SK-N-SH treated with all-trans-retinoic acid at 6 μM for 48 hours (cell line): Measurements from ENCODE around the gene PHACTR3.

Experiments
- ATAC-seq: fragments of 200-7000 bp; cut with Tn5 transposase; 3 replicates; pipeline ENCODE4 v1.9.1; 2020; ENCODE audit warnings: mild to moderate bottlenecking, moderate library complexity
- ARNTL ChIP-seq: fragments of 450-650 bp; formaldehyde crosslinking; IDR thresholded peaks from 2 replicates; pipeline ENCODE4 v1.5.0; 2020; ENCODE audit warnings: low read depth, mild to moderate bottlenecking, moderate library complexity, borderline replicate concordance
- BACH2 ChIP-seq: fragments of 250-450 bp; sonication (Bioruptor Pico); IDR thresholded peaks from 2 replicates; pipeline ENCODE4 v1.9.0; 2021; ENCODE audit warnings: mild to moderate bottlenecking, borderline replicate concordance
- CREB5 ChIP-seq: fragments of 250-450 bp; sonication (Bioruptor Pico); IDR thresholded peaks from 2 replicates; pipeline ENCODE4 v1.5.1; 2020; ENCODE audit warnings: low read depth, mild to moderate bottlenecking, moderate library complexity
- CSDC2 ChIP-seq: fragments of 250-450 bp; sonication (Bioruptor Pico); IDR thresholded peaks from 2 replicates; pipeline ENCODE4 v1.5.0; 2020; ENCODE audit warnings: mild to moderate bottlenecking, moderate library complexity
- CSRNP3 ChIP-seq: fragments of 250-450 bp; sonication (Bioruptor Pico); IDR thresholded peaks from 2 replicates; pipeline ENCODE4 v1.5.1; 2021; ENCODE audit warnings: mild to moderate bottlenecking, moderate library complexity
- ESRRG ChIP-seq: fragments of 250-450 bp; sonication (Bioruptor Pico); IDR thresholded peaks from 2 replicates; pipeline ENCODE4 v1.6.1; 2021; ENCODE audit warnings: mild to moderate bottlenecking
- GLIS3 ChIP-seq: fragments of 250-450 bp; sonication (Bioruptor Pico); IDR thresholded peaks from 2 replicates; pipeline ENCODE4 v1.5.0; 2020; ENCODE audit warnings: mild to moderate bottlenecking, moderate library complexity
- ISL1 ChIP-seq: fragments of 250-450 bp; sonication (Bioruptor Pico); IDR thresholded peaks from 2 replicates; pipeline ENCODE4 v2.1.2; 2022; ENCODE audit warnings: mild to moderate bottlenecking, moderate library complexity
- OSR1 ChIP-seq: fragments of 250-450 bp; sonication (Bioruptor Pico); IDR thresholded peaks from 2 replicates; pipeline ENCODE4 v1.8.0; 2022; ENCODE audit warnings: moderate library complexity, mild to moderate bottlenecking, inconsistent platforms
- PATZ1 ChIP-seq: fragments of 250-450 bp; sonication (Bioruptor Pico); IDR thresholded peaks from 2 replicates; pipeline ENCODE4 v1.8.0; 2020; ENCODE audit warnings: mild to moderate bottlenecking, moderate library complexity, borderline replicate concordance
- POU6F1 ChIP-seq: fragments of 250-450 bp; sonication (Bioruptor Pico); IDR thresholded peaks from 2 replicates; pipeline ENCODE4 v1.8.0; 2021; ENCODE audit warnings: low read depth, mild to moderate bottlenecking, moderate library complexity, borderline replicate concordance
- PPARA ChIP-seq: fragments of 250-450 bp; sonication (Bioruptor Pico); IDR thresholded peaks from 2 replicates; pipeline ENCODE4 v1.5.0; 2020; ENCODE audit warnings: mild to moderate bottlenecking, borderline replicate concordance
- RARB ChIP-seq: fragments of 250-450 bp; sonication (Bioruptor Pico); IDR thresholded peaks from 2 replicates; pipeline ENCODE4 v1.8.0; 2021; ENCODE audit warnings: mild to moderate bottlenecking, moderate library complexity
- TCF4 ChIP-seq: fragments of 250-450 bp; sonication (Bioruptor Pico); IDR thresholded peaks from 2 replicates; pipeline ENCODE4 v1.8.0; 2021; ENCODE audit warnings: mild to moderate bottlenecking, moderate library complexity, borderline replicate concordance
- TSHZ2 ChIP-seq: fragments of 250-450 bp; sonication (Bioruptor Pico); IDR thresholded peaks from 2 replicates; pipeline ENCODE4 v1.5.0; 2020; ENCODE audit warnings: mild to moderate bottlenecking, moderate library complexity
- ZC3H10 ChIP-seq: fragments of 250-450 bp; sonication (Bioruptor Pico); IDR thresholded peaks from 2 replicates; pipeline ENCODE4 v1.5.1; 2021; ENCODE audit warnings: mild to moderate bottlenecking, moderate library complexity
- ZFP30 ChIP-seq: fragments of 450-650 bp; formaldehyde crosslinking; IDR thresholded peaks from 2 replicates; pipeline ENCODE4 v1.5.0; 2022; ENCODE audit warnings: mild to moderate bottlenecking, moderate library complexity
- ZNF565 ChIP-seq: fragments of 450-650 bp; formaldehyde crosslinking; conservative IDR thresholded peaks from 2 replicates; pipeline ENCODE4 v1.5.0; 2020; ENCODE audit warnings: low read depth, mild to moderate bottlenecking, moderate library complexity
- ZNF8 ChIP-seq: fragments of 450-650 bp; formaldehyde crosslinking; IDR thresholded peaks from 2 replicates; pipeline ENCODE4 v1.5.0; 2020; ENCODE audit warnings: mild to moderate bottlenecking, moderate library complexity

Gene PHACTR3

GRCh38 chr20:59583428-59584277 lies 20.7 kb upstream of the PHACTR3 start:
- TF ChIP-seq ZFP30, result no peak
- TF ChIP-seq TSHZ2 (CRISPR knock-in tag), result no peak
- TF ChIP-seq ZNF565, result no peak
- TF ChIP-seq PPARA (CRISPR knock-in tag), result no peak
- TF ChIP-seq OSR1 (CRISPR knock-in tag), result no peak
- TF ChIP-seq ZC3H10, result no peak
- no peak for TF ChIP-seq POU6F1 (CRISPR knock-in tag)
- no peak for ATAC-seq

- no peak for TF ChIP-seq CREB5
- TF ChIP-seq TCF4 (CRISPR knock-in tag), result no peak
- TF ChIP-seq CSDC2 (CRISPR knock-in tag), result no peak
- TF ChIP-seq ISL1 (CRISPR knock-in tag), result no peak
- no peak for TF ChIP-seq PPARA (CRISPR knock-in tag)
- no peak for TF ChIP-seq ARNTL (CRISPR knock-in tag)
- TF ChIP-seq ZNF8 (CRISPR knock-in tag), result no peak
- TF ChIP-seq TSHZ2 (CRISPR knock-in tag), result no peak
- no peak for TF ChIP-seq BACH2 (CRISPR knock-in tag)
- TF ChIP-seq PATZ1 (CRISPR knock-in tag), result no peak
- TF ChIP-seq CSRNP3, result no peak
- TF ChIP-seq ZFP30, result no peak
- no peak for TF ChIP-seq RARB (CRISPR knock-in tag)
- TF ChIP-seq ESRRG (CRISPR knock-in tag), result no peak
- no peak for TF ChIP-seq POU6F1 (CRISPR knock-in tag)
- no peak for TF ChIP-seq ZNF565
- TF ChIP-seq GLIS3 (CRISPR knock-in tag), result no peak
- no peak for ATAC-seq
These were observed 19.9 kb upstream of the PHACTR3 start for GRCh38 chr20:59584278-59584925.
